ENCODE results near the gene DTNA. TPM values are rescaled to one million over a fixed set of nuclear protein-coding genes. Genes with fewer than 3 reads are reported as not detected.

The DTNA gene
- total RNA-seq, 4 donors from 2014 or later, result 26.1 to 58.3 (median 40.3) TPM

- no peak overlapping the region for H3K27ac ChIP-seq
- TF ChIP-seq, protein P1, sequence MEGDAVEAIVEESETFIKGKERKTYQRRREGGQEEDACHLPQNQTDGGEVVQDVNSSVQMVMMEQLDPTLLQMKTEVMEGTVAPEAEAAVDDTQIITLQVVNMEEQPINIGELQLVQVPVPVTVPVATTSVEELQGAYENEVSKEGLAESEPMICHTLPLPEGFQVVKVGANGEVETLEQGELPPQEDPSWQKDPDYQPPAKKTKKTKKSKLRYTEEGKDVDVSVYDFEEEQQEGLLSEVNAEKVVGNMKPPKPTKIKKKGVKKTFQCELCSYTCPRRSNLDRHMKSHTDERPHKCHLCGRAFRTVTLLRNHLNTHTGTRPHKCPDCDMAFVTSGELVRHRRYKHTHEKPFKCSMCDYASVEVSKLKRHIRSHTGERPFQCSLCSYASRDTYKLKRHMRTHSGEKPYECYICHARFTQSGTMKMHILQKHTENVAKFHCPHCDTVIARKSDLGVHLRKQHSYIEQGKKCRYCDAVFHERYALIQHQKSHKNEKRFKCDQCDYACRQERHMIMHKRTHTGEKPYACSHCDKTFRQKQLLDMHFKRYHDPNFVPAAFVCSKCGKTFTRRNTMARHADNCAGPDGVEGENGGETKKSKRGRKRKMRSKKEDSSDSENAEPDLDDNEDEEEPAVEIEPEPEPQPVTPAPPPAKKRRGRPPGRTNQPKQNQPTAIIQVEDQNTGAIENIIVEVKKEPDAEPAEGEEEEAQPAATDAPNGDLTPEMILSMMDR (IDR thresholded peaks at IDR 0.05), result no peak
- H3K27me3 ChIP-seq, result no peaks in the 10 kb centered on the region
- H3K36me3 ChIP-seq, result no peaks in the 10 kb centered on the region
- peaks cover 0 to 15% (median 0%) of the 10 kb centered on the region in 4 donors for H3K4me1 ChIP-seq
- no peak for DNase-seq (ENCODE audit: low spot score in 2 of 2)
- no peak overlapping the region for H3K4me3 ChIP-seq
- no peaks in the 10 kb centered on the region for H3K9me3 ChIP-seq
These were observed 95.8 kb downstream of the DTNA start for GRCh38 chr18:34805878-34806351.

- Histone ChIP-seq H3K27me3 (no peaks in the 10 kb centered on the region), H3K27ac (no peak overlapping the region), H3K36me3 (no peaks in the 10 kb centered on the region), H3K9me3 (no peaks in the 10 kb centered on the region), H3K4me1 (peaks cover 0 to 15% (median 0%) of the 10 kb centered on the region in 4 donors), H3K4me3 (no peak overlapping the region)
- WGBS, 2 donors, result 38 to 39% methylated on average over 3 of the region's 3 CpGs
- DNase-seq (ENCODE audit: low spot score in 2 of 2), result no peak
- TF ChIP-seq, protein P1 (IDR thresholded peaks at IDR 0.05), result no peak
- TF ChIP-seq EP300 (IDR thresholded peaks at IDR 0.05), result no peak
These were observed 96.4 kb downstream of the DTNA start for GRCh38 chr18:34806527-34806926.

DNA sequence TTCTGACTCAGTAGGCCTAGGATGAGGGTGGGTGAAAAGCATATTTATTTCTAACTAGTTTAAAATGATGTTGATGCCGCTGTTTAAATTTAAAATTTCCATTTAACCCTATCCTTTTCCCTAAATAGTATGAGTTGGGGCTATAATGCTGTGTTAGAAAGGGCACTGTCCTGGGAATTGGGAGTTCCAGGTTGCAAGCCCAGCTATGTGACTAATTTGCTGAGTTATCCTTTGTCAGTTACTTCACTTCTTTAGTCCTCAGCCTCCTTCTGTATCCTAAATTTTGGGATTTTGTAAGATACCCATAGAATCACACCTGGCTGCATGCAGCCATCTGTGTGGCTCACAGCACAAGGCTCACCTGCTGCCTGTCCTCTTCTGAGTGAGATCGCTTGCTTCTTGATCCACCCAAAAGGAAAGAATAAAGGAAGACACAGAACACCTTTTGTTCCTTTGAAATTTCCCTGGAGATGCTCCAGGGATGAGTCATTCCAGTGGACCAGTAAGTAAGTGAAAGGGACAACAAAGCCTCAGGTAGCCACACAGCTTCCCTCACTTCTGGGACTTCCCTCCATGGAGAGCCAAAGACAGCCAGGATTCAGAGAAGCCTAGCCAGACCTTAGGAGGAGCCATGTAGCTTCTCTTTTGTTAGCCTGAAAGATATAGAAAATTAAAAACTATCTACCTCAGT, 97.2 kb downstream of the DTNA start:
- 88 to 95% methylated on average over 2 of the region's 2 CpGs for WGBS, 2 donors
- no peaks in the 10 kb centered on the region for H3K27me3 ChIP-seq
- H3K9me3 ChIP-seq, result no peaks in the 10 kb centered on the region
- TF ChIP-seq POLR2A (IDR thresholded peaks at IDR 0.05) (no peak), EP300 (IDR thresholded peaks at IDR 0.05) (no peak)
- TF ChIP-seq, protein P1 (IDR thresholded peaks at IDR 0.05), result no peak
- H3K4me1 ChIP-seq, result peaks cover 0 to 15% (median 0%) of the 10 kb centered on the region in 4 donors
- H3K36me3 ChIP-seq, result no peaks in the 10 kb centered on the region
- H3K4me3 ChIP-seq, result no peak overlapping the region
- no peak for DNase-seq (ENCODE audit: low spot score in 2 of 2)
- no peak overlapping the region for H3K27ac ChIP-seq

- peaks cover 0 to 15% (median 0%) of the 10 kb centered on the region in 4 donors for H3K4me1 ChIP-seq
These were observed 98.3 kb downstream of the DTNA start for GRCh38 chr18:34808389-34808788.

GRCh38 chr18:34809451-34810072, 99.5 kb downstream of the DTNA start:
- DNase-seq (ENCODE audit: low spot score in 2 of 2), result peak; percentile 41 to 64
- no peak overlapping the region for H3K4me3 ChIP-seq

More at GRCh38 chr18:34808389-34808788, 98.3 kb downstream of the DTNA start:
- Histone ChIP-seq H3K27ac (no peak overlapping the region), H3K4me3 (no peak overlapping the region), H3K9me3 (no peaks in the 10 kb centered on the region), H3K36me3 (no peaks in the 10 kb centered on the region), H3K27me3 (no peaks in the 10 kb centered on the region)
- WGBS, 2 donors, result 88 to 100% methylated on average over 1 of the region's 1 CpG
- no peak for DNase-seq (ENCODE audit: low spot score in 2 of 2)
- TF ChIP-seq POLR2A (IDR thresholded peaks at IDR 0.05), result no peak
- TF ChIP-seq, protein P1 (IDR thresholded peaks at IDR 0.05), result no peak
- no peak for TF ChIP-seq EP300 (IDR thresholded peaks at IDR 0.05)

More at GRCh38 chr18:34809451-34810072, 99.5 kb downstream of the DTNA start:
- Histone ChIP-seq H3K9me3 (no peaks in the 10 kb centered on the region), H3K27ac (peak overlapping the region in 2 of 4 donors; percentile 5 to 49), H3K36me3 (no peaks in the 10 kb centered on the region), H3K27me3 (no peaks in the 10 kb centered on the region), H3K4me1 (peaks cover 0 to 15% (median 0%) of the 10 kb centered on the region in 4 donors)
- TF ChIP-seq EP300 (IDR thresholded peaks at IDR 0.05), result no peak
- TF ChIP-seq, protein P1 (IDR thresholded peaks at IDR 0.05), result peak; percentile 19 to 33 (median 29)
- WGBS, 2 donors, result 50 to 55% methylated on average over 6 of the region's 6 CpGs
